Measurements from ENCODE around the gene PCDHA1.

PCDHA1 gene

DNA sequence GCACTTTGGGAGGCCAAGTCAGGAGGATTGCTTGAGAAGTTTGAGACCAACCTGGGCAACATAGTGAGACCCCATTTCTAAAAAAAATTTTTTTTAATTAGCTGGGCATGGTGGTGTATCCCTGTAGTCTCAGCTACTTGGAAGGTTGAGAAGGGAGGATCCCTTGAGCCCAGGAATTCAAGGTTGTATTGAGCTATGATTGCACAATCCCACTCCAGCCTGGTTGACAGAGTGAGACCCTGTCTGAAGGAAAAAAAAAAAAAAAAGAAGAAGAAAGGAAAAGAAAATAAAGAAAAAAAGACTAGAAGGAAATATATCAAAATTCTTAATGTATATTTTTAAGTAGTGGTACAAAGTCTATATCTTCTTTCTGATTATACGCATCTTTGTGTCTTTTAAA is 236.4 kb downstream of the PCDHA1 start:
- H3K4me3 ChIP-seq (ENCODE audit: low read depth, low read length): no peak overlapping the region

DNA sequence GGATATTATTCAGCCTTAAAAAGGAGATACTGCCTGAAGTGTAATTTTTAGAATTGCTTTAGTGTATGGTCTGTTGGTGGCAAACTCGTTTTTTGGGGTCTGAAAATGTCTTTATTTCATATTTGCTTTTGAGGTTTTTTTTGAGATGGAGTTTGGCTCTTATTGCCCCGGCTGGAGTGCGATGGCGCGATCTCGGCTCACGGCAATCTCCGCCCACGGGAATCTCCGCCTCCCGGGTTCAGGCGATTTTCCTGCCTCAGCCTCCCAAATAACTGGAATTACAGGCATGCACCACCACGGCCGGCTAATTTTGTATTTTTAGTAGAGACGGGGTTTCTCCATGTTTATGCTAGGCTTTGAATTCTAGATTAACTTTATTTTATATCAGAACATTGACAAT is 245.1 kb downstream of the PCDHA1 start:
- no peak for DNase-seq (ENCODE audit: low read depth)
- TF ChIP-seq, protein P1, sequence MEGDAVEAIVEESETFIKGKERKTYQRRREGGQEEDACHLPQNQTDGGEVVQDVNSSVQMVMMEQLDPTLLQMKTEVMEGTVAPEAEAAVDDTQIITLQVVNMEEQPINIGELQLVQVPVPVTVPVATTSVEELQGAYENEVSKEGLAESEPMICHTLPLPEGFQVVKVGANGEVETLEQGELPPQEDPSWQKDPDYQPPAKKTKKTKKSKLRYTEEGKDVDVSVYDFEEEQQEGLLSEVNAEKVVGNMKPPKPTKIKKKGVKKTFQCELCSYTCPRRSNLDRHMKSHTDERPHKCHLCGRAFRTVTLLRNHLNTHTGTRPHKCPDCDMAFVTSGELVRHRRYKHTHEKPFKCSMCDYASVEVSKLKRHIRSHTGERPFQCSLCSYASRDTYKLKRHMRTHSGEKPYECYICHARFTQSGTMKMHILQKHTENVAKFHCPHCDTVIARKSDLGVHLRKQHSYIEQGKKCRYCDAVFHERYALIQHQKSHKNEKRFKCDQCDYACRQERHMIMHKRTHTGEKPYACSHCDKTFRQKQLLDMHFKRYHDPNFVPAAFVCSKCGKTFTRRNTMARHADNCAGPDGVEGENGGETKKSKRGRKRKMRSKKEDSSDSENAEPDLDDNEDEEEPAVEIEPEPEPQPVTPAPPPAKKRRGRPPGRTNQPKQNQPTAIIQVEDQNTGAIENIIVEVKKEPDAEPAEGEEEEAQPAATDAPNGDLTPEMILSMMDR (IDR thresholded peaks at IDR 0.05; ENCODE audit: insufficient read depth, low read depth, low read length, missing control alignments): no peak
- no peak overlapping the region for H3K4me3 ChIP-seq (ENCODE audit: low read depth, low read length)

More for the DNA sequence above, 236.4 kb downstream of the PCDHA1 start:
- DNase-seq (ENCODE audit: low read depth): no peak
- TF ChIP-seq, protein P1 (IDR thresholded peaks at IDR 0.05; ENCODE audit: insufficient read depth, low read depth, low read length, missing control alignments): no peak

DNA sequence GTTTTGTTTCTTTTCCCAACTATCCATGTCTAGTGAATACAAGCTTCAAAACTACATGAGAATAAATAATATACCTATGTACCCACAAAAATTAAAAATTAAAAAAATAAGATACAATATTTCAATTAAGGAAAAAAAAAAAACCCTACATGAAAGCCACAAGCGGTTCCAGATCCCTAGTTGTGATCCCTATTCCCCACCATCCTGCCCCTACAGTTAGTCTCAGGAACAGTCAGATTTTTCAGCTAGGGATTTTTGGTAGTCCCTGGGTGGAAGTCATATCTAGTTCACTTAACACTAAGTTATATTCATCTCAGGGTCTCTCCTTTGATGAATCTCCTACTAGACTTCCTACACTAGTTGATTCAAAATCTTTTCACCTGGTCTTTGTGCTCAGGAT is 246.7 kb downstream of the PCDHA1 start:
- TF ChIP-seq, protein P1 (IDR thresholded peaks at IDR 0.05; ENCODE audit: insufficient read depth, low read depth, low read length, missing control alignments): no peak
- H3K4me3 ChIP-seq (ENCODE audit: low read depth, low read length): no peak overlapping the region
- DNase-seq (ENCODE audit: low read depth): no peak

DNA sequence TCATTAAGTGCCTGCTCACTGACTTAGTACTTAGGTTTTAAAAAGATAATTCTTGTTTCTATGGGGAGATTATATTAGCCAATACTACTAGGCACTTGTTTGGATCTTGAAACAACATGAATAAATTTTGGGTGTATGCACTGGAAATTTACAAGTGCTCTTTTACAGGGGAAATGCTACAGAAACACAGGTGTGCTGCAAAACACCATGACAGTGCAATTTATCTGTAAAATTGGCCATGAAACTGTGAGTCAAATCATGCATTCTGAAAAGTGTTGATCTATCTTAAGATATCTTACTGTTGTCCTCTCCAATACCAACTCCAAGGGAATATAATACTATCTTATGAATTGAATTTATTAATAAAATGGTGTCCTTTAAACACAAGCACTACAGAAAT is 253.1 kb downstream of the PCDHA1 start:
- DNase-seq (ENCODE audit: low read depth): no peak
- H3K4me3 ChIP-seq (ENCODE audit: low read depth, low read length): no peak overlapping the region
- TF ChIP-seq, protein P1 (IDR thresholded peaks at IDR 0.05; ENCODE audit: insufficient read depth, low read depth, low read length, missing control alignments): no peak

DNA sequence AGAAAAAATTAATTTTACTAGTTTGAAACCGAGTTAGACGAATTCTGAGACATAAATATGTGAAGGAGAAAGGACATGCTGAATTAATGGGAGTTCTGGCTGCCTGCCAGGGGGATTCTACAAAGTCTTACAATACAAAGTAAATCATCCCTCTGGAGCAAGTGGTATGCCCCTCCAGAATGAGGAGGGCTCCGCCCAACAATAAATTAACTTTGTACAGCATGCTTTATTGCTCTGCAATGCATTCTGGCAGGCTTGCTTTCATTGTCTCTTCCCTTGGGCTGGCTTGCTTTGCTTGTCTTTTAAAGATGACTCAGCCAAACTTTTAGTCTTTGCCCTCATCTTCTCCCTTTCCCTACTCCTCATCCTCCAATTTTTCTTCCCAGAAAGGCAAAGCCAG is 253.6 kb downstream of the PCDHA1 start:
- no peak for DNase-seq (ENCODE audit: low read depth)
- TF ChIP-seq, protein P1 (IDR thresholded peaks at IDR 0.05; ENCODE audit: insufficient read depth, low read depth, low read length, missing control alignments): no peak
- H3K4me3 ChIP-seq (ENCODE audit: low read depth, low read length): no peak overlapping the region

DNA sequence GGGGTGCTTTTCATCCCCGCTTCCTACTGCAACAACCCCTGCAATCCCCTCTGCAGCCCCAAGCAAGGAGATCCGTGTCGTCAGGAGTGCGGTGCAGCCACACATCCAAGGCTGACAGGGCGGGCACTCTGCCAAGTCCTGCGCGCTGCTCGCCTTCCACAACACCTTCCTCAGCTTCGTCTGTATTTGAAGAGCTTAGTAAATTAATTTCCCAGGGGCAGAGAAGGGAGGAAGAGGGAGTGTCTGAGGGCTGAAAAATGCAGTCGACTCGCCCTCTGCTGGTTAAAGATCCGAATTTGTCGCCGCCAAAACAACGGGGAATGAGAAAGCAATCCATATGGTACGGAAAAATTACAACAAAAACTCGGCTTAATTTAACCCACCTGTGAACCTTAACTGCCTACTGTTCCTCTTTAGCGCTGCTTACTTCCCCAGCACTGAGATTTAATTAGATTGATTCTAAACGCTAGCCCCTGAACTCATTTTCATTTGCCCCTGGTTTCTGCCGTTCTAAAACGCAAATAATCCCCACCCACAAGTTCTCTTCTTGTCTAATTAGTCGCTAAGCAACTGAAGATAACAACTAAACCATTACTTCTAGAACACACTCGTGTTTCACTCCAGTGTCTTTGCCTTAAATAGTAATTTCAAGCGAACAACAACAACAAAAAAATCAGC is 254.3 kb downstream of the PCDHA1 start:
- H3K4me3 ChIP-seq (ENCODE audit: low read depth, low read length): no peak overlapping the region
- TF ChIP-seq, protein P1 (IDR thresholded peaks at IDR 0.05; ENCODE audit: insufficient read depth, low read depth, low read length, missing control alignments): no peak
- DNase-seq (ENCODE audit: low read depth): no peak
